PFSK-1 (cell line): Measurements from ENCODE around the gene MAP1LC3A.

Experiments used
- FOXP2 ChIP-seq: optimal IDR thresholded peaks from 2 replicates; pipeline ENCODE3; 2011; ENCODE audit warnings: borderline replicate concordance, control low read depth, inconsistent platforms; ENCODE audit not compliant: insufficient read depth; ENCODE audit errors: extremely low read length, extremely low read depth
- POLR2AphosphoS5 ChIP-seq: IDR thresholded peaks from 2 replicates; pipeline ENCODE4 v1.6.1; 2012; ENCODE audit warnings: low read depth, mild to moderate bottlenecking, control low read depth, low read length, moderate library complexity
- SIN3A ChIP-seq: IDR thresholded peaks from 2 replicates; pipeline ENCODE4 v1.6.1; 2012; ENCODE audit warnings: mild to moderate bottlenecking, low read length, moderate library complexity, borderline replicate concordance; ENCODE audit not compliant: insufficient read depth
- TAF1 ChIP-seq: IDR thresholded peaks from 2 replicates; pipeline ENCODE4 v1.6.1; 2012; ENCODE audit warnings: low read length, control low read depth, borderline replicate concordance; ENCODE audit not compliant: insufficient read depth
- TF ChIP-seq, protein P1 (sequence below), 2 experiments: IDR thresholded peaks; 2 replicates each; pipeline versions ENCODE4 v1.6.1 to v1.8.0; 2011 to 2012; ENCODE audit warnings: low read depth in 2 of 2, low read length in 2 of 2, control low read depth in 1 of 2, inconsistent platforms in 1 of 2, mild to moderate bottlenecking in 1 of 2, moderate library complexity in 1 of 2; ENCODE audit not compliant: insufficient read depth in 1 of 2

The MAP1LC3A gene

DNA sequence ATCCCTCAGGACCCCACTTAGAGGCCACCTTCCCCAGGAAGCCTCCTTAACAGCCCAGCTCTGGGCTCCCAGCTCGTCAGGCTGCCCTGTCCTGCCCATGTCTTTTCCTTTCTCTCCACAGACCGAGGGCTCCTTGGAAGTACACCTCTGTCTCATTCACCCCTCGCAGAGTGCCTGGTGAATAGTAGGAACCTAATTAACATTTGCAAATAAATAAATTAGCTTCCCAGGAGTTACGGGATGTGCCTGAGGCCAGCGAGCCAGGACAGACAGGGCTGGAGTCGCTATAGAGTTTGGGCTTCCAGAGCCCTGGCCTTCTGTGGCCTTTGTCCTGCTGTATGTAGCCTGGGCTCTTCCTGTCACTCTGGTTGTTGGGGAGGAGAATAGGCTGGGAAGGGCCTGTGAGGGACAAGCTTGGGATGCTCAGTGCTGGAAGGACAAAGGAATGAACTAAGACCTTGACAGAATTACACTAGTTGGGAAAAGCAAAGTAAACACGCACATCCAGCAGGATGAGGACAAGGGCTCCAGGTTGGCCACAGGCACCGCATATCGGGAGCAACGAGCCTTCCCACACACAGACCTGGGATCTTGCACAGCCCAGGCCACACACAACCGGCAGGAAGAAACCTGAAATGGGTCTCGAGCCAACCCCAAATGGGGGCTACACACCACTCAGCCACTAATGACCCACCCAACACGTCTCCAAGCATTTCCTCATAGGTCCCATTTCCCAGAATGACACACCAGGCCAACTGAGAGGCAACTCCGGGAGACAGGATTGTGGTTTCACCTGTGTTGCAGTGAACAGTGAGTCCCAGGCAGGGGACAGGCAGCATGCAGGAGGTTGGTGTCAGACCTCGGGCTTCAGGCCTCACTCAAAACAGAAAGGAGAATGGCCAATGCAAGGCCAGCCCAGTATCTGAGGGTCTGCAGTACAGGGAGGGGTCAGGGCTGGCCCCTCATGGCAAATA is 9.7 kb downstream of the MAP1LC3A start:
- TF ChIP-seq, protein P1, sequence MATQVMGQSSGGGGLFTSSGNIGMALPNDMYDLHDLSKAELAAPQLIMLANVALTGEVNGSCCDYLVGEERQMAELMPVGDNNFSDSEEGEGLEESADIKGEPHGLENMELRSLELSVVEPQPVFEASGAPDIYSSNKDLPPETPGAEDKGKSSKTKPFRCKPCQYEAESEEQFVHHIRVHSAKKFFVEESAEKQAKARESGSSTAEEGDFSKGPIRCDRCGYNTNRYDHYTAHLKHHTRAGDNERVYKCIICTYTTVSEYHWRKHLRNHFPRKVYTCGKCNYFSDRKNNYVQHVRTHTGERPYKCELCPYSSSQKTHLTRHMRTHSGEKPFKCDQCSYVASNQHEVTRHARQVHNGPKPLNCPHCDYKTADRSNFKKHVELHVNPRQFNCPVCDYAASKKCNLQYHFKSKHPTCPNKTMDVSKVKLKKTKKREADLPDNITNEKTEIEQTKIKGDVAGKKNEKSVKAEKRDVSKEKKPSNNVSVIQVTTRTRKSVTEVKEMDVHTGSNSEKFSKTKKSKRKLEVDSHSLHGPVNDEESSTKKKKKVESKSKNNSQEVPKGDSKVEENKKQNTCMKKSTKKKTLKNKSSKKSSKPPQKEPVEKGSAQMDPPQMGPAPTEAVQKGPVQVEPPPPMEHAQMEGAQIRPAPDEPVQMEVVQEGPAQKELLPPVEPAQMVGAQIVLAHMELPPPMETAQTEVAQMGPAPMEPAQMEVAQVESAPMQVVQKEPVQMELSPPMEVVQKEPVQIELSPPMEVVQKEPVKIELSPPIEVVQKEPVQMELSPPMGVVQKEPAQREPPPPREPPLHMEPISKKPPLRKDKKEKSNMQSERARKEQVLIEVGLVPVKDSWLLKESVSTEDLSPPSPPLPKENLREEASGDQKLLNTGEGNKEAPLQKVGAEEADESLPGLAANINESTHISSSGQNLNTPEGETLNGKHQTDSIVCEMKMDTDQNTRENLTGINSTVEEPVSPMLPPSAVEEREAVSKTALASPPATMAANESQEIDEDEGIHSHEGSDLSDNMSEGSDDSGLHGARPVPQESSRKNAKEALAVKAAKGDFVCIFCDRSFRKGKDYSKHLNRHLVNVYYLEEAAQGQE (IDR thresholded peaks at IDR 0.05; ENCODE audit: insufficient read depth in 1 of 2, low read depth in 2 of 2, low read length in 2 of 2) = no peak
- TF ChIP-seq FOXP2 (no peak), TAF1 (no peak), POLR2AphosphoS5 (no peak), SIN3A (no peak)

DNA sequence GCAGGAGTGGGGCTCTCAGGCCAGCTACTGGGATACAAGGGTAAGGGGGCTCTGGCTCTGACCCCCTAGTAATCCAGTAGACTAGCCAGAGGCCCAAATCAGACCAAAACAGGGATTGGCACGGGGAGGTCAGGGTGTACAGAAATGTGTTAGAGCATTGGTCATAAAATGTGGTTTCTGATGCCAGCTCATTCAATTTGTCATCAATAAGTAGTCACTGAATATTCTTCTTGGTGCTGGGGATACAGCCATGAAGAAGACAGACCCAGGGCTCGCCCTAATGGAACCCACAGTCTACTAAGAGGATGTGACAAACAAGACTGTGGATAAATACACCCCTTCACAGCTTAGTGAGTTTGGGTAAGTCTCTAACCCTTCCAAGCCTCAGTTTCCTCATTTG is 11.1 kb downstream of the MAP1LC3A start:
- TF ChIP-seq FOXP2 (no peak), SIN3A (no peak)

DNA sequence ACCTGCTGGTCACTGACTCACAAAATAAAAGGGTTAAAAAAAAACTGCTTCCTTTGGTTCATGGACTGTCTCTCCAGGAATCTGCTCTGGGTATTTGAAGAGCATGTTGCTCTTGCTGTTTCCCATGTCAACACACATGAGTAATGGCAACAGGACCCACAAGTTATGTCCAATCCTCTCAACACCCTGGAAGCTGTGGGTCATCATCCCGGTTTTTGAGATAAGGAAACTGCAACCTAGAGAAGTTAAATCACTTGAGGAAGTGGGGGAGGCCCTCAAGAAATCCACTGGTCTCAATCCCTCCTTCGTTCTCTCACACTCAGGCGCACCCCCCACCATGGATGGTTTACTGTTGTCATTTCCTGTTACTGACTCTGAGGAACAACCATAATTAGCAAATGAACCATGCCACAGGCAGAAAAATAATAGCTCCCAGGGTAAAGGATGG is 12.4 kb downstream of the MAP1LC3A start:
- no peak for TF ChIP-seq SIN3A
- TF ChIP-seq POLR2AphosphoS5 = no peak
- TF ChIP-seq, protein P1 (IDR thresholded peaks at IDR 0.05; ENCODE audit: insufficient read depth in 1 of 2, low read depth in 2 of 2, low read length in 2 of 2) = no peak
- TF ChIP-seq FOXP2 = no peak
- no peak for TF ChIP-seq TAF1

DNA sequence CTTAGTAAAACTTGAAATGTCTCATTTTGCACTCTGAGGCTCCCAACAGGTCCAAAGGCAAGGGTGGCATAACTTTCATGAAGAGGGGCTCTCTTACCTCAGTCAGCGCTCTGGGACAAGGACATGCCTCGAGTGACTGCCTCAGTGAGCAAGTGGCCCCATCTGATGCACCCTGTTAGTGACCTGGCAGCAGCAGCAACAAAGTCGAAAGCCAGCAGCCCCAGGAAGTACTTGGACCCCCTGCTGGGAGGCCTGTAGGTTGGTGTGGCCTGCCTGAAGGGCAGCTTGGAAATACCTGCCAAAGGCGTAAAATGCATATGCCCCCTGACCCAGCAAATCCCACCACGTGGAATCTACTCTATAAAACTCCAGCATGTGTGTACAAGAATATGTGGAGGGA is 13.2 kb downstream of the MAP1LC3A start:
- TF ChIP-seq, protein P1 (IDR thresholded peaks at IDR 0.05; ENCODE audit: insufficient read depth in 1 of 2, low read depth in 2 of 2, low read length in 2 of 2) = no peak
- TF ChIP-seq POLR2AphosphoS5 (no peak), FOXP2 (no peak), SIN3A (no peak), TAF1 (no peak)

DNA sequence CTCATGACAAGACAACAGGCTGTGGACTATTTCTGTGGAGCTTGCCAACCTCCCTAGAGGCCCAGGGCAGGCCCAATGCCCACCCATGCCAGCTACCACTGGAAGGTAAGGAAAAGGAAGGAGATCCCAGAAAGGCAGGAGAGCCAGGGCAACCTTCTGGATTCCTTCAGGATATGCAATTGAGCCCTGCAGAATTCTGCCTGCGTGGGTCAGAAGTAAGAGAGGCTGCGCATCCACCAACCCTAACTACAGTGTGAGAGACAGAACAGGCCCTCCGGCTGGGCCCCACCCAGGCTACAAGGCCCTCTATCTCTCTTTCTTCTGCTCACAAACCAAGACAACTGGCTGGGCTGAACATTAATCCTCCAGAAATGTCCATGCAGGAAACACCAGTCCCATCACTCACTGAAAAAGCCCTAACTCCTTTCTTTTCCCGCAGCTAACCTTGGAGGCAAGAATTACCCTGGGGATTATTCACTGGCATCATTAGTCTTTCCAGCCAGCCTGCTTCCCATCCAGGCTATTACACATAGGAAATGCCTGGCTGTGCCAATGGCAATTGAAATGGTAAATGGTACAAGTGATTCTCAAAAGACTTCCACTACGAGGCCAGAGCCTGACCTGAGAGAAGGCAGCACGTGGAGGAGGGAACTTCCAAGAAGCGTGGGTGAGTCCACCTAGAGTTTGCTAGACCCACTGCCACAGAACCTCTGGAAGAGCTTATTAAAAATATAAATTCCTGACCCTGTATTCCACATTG is 15.2 kb downstream of the MAP1LC3A start:
- TF ChIP-seq SIN3A = no peak
- TF ChIP-seq FOXP2 = no peak
- TF ChIP-seq POLR2AphosphoS5 = no peak
- no peak for TF ChIP-seq TAF1
- TF ChIP-seq, protein P1 (IDR thresholded peaks at IDR 0.05; ENCODE audit: insufficient read depth in 1 of 2, low read depth in 2 of 2, low read length in 2 of 2) = no peak
